Testis (tissue), 3 donors: ENCODE measurements around the gene GALNT14. TPM values are rescaled to one million over a fixed set of nuclear protein-coding genes. Genes with fewer than 3 reads are reported as not detected.

Experiments used
- DNase-seq: peaks from one replicate; pipeline ENCODE4 v3.0.0-alpha.2; 2019
- H3K27ac ChIP-seq, 2 donors: fragments of 200-600 bp; sonication (generic); one replicate each; pipeline ENCODE4 v1.5.1; 2019
- H3K27me3 ChIP-seq: fragments of 200-600 bp; sonication (generic); one replicate; pipeline ENCODE4 v1.5.1; 2019
- H3K36me3 ChIP-seq: fragments of 200-600 bp; sonication (generic); one replicate; pipeline ENCODE4 v1.5.1; 2017; ENCODE audit warnings: low read depth; ENCODE audit errors: missing control alignments
- H3K4me1 ChIP-seq: fragments of 200-600 bp; sonication (generic); one replicate; pipeline ENCODE4 v1.5.1; 2019
- H3K4me3 ChIP-seq, 2 donors: fragments of 200-600 bp; sonication (generic); one replicate each; pipeline ENCODE4 v1.5.1; 2017 to 2019
- H3K9me3 ChIP-seq: fragments of 200-600 bp; sonication (generic); one replicate; pipeline ENCODE4 v1.5.1; 2017
- CTCF ChIP-seq, 3 experiments: fragments of 450-650 bp in 2 of 3; fragments of 200-600 bp in 1 of 3; sonication (generic) in 1 of 3; IDR thresholded peaks; one replicate each; pipeline ENCODE4 v1.5.1; 2016 to 2019; ENCODE audit warnings: antibody characterized with exemption in 3 of 3, mild to moderate bottlenecking in 2 of 3, moderate library complexity in 1 of 3
- POLR2A ChIP-seq: fragments of 450-650 bp; IDR thresholded peaks from one replicate; pipeline ENCODE4 v1.6.1; 2017; ENCODE audit warnings: antibody characterized with exemption, mild to moderate bottlenecking, moderate library complexity
- WGBS, 2 donors: methylation state at CpG; one replicate each; pipeline ENCODE4 v1.1.5; 2018; 5-methylcytosine and 5-hydroxymethylcytosine counted together
- intact Hi-C: fragments of 100-400 bp; cut with DNase I; formaldehyde crosslinking; loops from one replicate; pipeline ENCODE4 v1.15.1; 2023; ENCODE audit warnings: low total_unique reads
- polyA plus RNA-seq: library from polyadenylated mRNA; stranded (reverse); fragments of 350-450 nt; fragmentation: Illumina TruSeq; extraction: RNeasy Lipid Tissue Mini Kit (QIAGEN cat#74804); gene quantifications from one replicate; pipeline ENCODE4 v1.2.3, GENCODE V29; 2014; ENCODE audit warnings: low read depth, low replicate concordance; ENCODE audit not compliant: insufficient read depth
- total RNA-seq, 2 donors: library from RNA; depleted of rRNA; stranded (reverse); fragments of >200 nt; gene quantifications; one replicate each; pipeline ENCODE4 v1.2.3, GENCODE V29; 2016

Gene GALNT14
- total and polyA plus RNA-seq, 3 donors from 2014 or later: 6.9 to 31.5 (median 11.6) TPM

- Histone ChIP-seq H3K27me3 (no peaks in the 10 kb centered on the region), H3K27ac (no peak overlapping the region), H3K9me3 (no peaks in the 10 kb centered on the region), H3K4me3 (no peak overlapping the region), H3K36me3 (no peaks in the 10 kb centered on the region), H3K4me1 (peaks cover under 1% of the 10 kb centered on the region)
- WGBS, 2 donors: 94% methylated on average over 5 of the region's 5 CpGs
- intact Hi-C loops: no loop called here
- no peak for DNase-seq
- TF ChIP-seq CTCF (IDR thresholded peaks at IDR 0.05): no peak
- no peak for TF ChIP-seq POLR2A
Observed at GRCh38 chr2:31016648-31017047, 121.6 kb downstream of the GALNT14 start.

DNA sequence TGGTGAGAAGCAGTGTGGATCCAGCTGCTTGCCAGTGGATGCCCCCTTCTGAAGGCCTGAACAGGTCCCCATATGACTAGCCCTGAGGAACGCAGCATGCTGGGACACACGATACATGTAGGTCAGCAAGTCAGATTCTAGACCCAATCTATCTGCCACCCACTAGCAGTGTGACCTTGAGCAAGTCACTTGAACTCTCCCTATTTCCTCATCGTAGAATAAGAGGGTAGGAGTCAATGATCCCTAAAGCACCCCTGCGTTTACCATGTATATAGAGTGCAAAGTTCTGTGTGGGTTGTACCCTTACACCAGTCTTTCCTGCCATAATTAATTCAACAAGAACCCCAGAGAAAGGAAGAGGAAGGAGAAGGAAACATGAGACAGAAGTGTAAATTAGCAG, 123.7 kb downstream of the GALNT14 start:
- DNase-seq: no peak
- H3K27ac ChIP-seq: no peak overlapping the region
- no peaks in the 10 kb centered on the region for H3K9me3 ChIP-seq
- intact Hi-C loops: no loop called here
- H3K4me1 ChIP-seq: peaks cover 4% of the 10 kb centered on the region
- H3K4me3 ChIP-seq: no peak overlapping the region
- WGBS, 2 donors: 61 to 72% methylated on average over 3 to 4 of the region's 4 CpGs
- no peak for TF ChIP-seq POLR2A
- no peak for TF ChIP-seq CTCF (IDR thresholded peaks at IDR 0.05)
- no peaks in the 10 kb centered on the region for H3K27me3 ChIP-seq
- H3K36me3 ChIP-seq: no peaks in the 10 kb centered on the region

- Histone ChIP-seq H3K4me1 (peaks cover 12% of the 10 kb centered on the region), H3K27me3 (no peaks in the 10 kb centered on the region), H3K36me3 (no peaks in the 10 kb centered on the region), H3K4me3 (no peak overlapping the region), H3K27ac (no peak overlapping the region), H3K9me3 (no peaks in the 10 kb centered on the region)
- no peak for DNase-seq
- TF ChIP-seq POLR2A (no peak), CTCF (IDR thresholded peaks at IDR 0.05) (no peak)
- intact Hi-C loops: no loop called here
- WGBS, 2 donors: 87 to 89% methylated on average over 8 of the region's 8 CpGs
Observed at GRCh38 chr2:31013301-31013700, 124.9 kb downstream of the GALNT14 start.

- DNase-seq: no peak
- Histone ChIP-seq H3K36me3 (no peaks in the 10 kb centered on the region), H3K4me3 (no peak overlapping the region), H3K27me3 (no peaks in the 10 kb centered on the region), H3K4me1 (peaks cover 12% of the 10 kb centered on the region), H3K9me3 (no peaks in the 10 kb centered on the region), H3K27ac (no peak overlapping the region)
- WGBS, 2 donors: 95 to 100% methylated on average over 1 of the region's 1 CpG
- intact Hi-C loops: no loop called here
- TF ChIP-seq CTCF (IDR thresholded peaks at IDR 0.05) (no peak), POLR2A (no peak)
Observed at GRCh38 chr2:31012406-31012805, 125.8 kb downstream of the GALNT14 start.

DNA sequence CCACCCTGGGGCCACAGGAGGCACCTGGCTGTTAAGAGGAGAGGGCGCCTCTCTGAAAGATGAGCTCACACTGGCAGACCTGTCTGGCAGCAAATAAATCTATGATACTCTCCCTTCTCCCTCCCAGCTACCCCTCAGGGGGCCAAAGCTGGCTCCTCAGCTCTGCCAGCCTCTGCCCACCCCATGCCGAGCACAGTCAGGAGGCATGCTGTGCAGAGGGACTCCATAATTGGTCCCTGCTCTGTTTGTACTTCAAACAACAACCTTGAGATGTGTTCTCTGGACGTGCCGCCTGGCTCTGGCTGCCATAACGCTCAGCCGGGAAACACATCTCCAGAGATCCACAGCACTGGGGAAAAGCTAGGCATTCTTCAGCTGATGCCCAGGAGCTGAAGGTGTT, 126.7 kb downstream of the GALNT14 start:
- intact Hi-C loops: no loop called here
- no peak for TF ChIP-seq POLR2A
- Histone ChIP-seq H3K27ac (no peak overlapping the region), H3K4me3 (no peak overlapping the region), H3K27me3 (no peaks in the 10 kb centered on the region), H3K9me3 (no peaks in the 10 kb centered on the region), H3K4me1 (peaks cover 12% of the 10 kb centered on the region), H3K36me3 (no peaks in the 10 kb centered on the region)
- no peak for DNase-seq
- 54 to 60% methylated on average over 6 of the region's 6 CpGs for WGBS, 2 donors
